Sigmoid colon (tissue), 7 donors: ENCODE data around the gene ADAMTSL2. TPM values are rescaled to one million over a fixed set of nuclear protein-coding genes. Genes with fewer than 3 reads are reported as not detected.
A peak's percentile ranks its signal among the peaks of the same experiment; 100 is the strongest.

ENCODE experiments used
- DNase-seq: peaks from one replicate; pipeline ENCODE4 v3.0.0-alpha.2; 2019
- H3K27ac ChIP-seq, 4 donors: fragments of 200-600 bp; sonication (generic); one replicate each; pipeline ENCODE4 v1.5.1; 2016 to 2019; ENCODE audit warnings: mild to moderate bottlenecking in 1 of 4
- H3K27me3 ChIP-seq, 3 donors: fragments of 200-600 bp; sonication (generic); one replicate each; pipeline ENCODE4 v1.5.1; 2019; ENCODE audit warnings: mild to moderate bottlenecking in 1 of 3
- H3K36me3 ChIP-seq, 4 donors: fragments of 200-600 bp; sonication (generic); one replicate each; pipeline ENCODE4 v1.5.1; 2016 to 2019
- H3K4me1 ChIP-seq, 4 donors: fragments of 200-600 bp; sonication (generic); one replicate each; pipeline ENCODE4 v1.5.1; 2017 to 2019
- H3K4me3 ChIP-seq, 4 donors: fragments of 200-600 bp; sonication (generic); one replicate each; pipeline ENCODE4 v1.5.1; 2017 to 2019; ENCODE audit warnings: mild to moderate bottlenecking in 2 of 4, moderate library complexity in 1 of 4
- H3K9me3 ChIP-seq, 4 donors: fragments of 200-600 bp in 3 of 4; sonication (generic) in 3 of 4; one replicate each; pipeline versions ENCODE4 v1.5.1 to v1.6.1; 2013 to 2019
- CTCF ChIP-seq, 4 experiments: fragments of 450-650 bp in 3 of 4; fragments of 200-600 bp in 1 of 4; IDR thresholded peaks; one replicate each; pipeline ENCODE4 v1.5.1; 2016 to 2019; ENCODE audit warnings: antibody characterized with exemption in 4 of 4, mild to moderate bottlenecking in 3 of 4, moderate library complexity in 2 of 4
- EP300 ChIP-seq, 4 donors: sonication (generic); formaldehyde crosslinking; IDR thresholded peaks; one replicate each; pipeline ENCODE4 v1.6.1; 2017; ENCODE audit warnings: antibody characterized with exemption in 4 of 4
- POLR2A ChIP-seq, 2 donors: fragments of 450-650 bp; IDR thresholded peaks; one replicate each; pipeline ENCODE4 v1.6.1; 2016; ENCODE audit warnings: antibody characterized with exemption in 2 of 2, mild to moderate bottlenecking in 2 of 2, moderate library complexity in 2 of 2
- POLR2AphosphoS5 ChIP-seq, 4 donors: sonication (generic); formaldehyde crosslinking; IDR thresholded peaks; one replicate each; pipeline ENCODE4 v1.6.1; 2017; ENCODE audit warnings: antibody characterized with exemption in 4 of 4
- WGBS, 2 donors: extraction: QIAGEN DNeasy Blood & Tissue Kit; methylation state at CpG; one replicate each; pipeline ENCODE4 v1.1.7; 2013; 5-methylcytosine and 5-hydroxymethylcytosine counted together
- intact Hi-C: fragments of 100-400 bp; cut with DNase I; formaldehyde crosslinking; loops from one replicate; pipeline ENCODE4 v1.15.1; 2023
- polyA plus RNA-seq, 3 donors: library from polyadenylated mRNA; stranded (reverse); fragments of 200-250 nt; gene quantifications; one replicate each; pipeline ENCODE4 v1.2.3, GENCODE V29; 2013
- total RNA-seq, 4 donors: library from RNA; depleted of rRNA; stranded (reverse); fragments of >200 nt; gene quantifications; one replicate each; pipeline ENCODE4 v1.1.0, GENCODE V29; 2016
- donor health status: healthy with polysubstance abuse.
- donor health status: Bipolar disorder and iron deficiency.
- donor health status: healthy.

Gene ADAMTSL2
- total and polyA plus RNA-seq, 7 donors = 0.33 to 4.2 (median 0.81) TPM

- H3K27ac ChIP-seq = no peak overlapping the region
- TF ChIP-seq POLR2AphosphoS5 (IDR thresholded peaks at IDR 0.05) (no peak), CTCF (IDR thresholded peaks at IDR 0.05) (no peak), EP300 (IDR thresholded peaks at IDR 0.05) (no peak), POLR2A (IDR thresholded peaks at IDR 0.05) (no peak)
- intact Hi-C loops = loop anchor here (5.0 kb wide), 1 partner anchor 49 kb away; no protein-coding TSS in a partner anchor
- H3K36me3 ChIP-seq = peaks cover 0 to 6% (median 0%) of the 10 kb centered on the region in 4 donors
- H3K27me3 ChIP-seq = no peaks in the 10 kb centered on the region
- H3K9me3 ChIP-seq = no peaks in the 10 kb centered on the region
- WGBS, 2 donors = 90 to 94% methylated on average over 14 of the region's 14 CpGs
- H3K4me1 ChIP-seq = peaks cover 0 to 52% (median 31%) of the 10 kb centered on the region in 4 donors
- H3K4me3 ChIP-seq = no peak overlapping the region
- DNase-seq = no peak
These were observed 3.7 kb downstream of the ADAMTSL2 start for GRCh38 chr9:133538176-133538575.

- WGBS, 2 donors = 30 to 33% methylated on average over 47 of the region's 47 CpGs
- peak overlapping the region in 2 of 4 donors; percentile 24 to 41 for H3K4me3 ChIP-seq
- no peak for DNase-seq
- peaks cover 0 to 6% (median 0%) of the 10 kb centered on the region in 4 donors for H3K36me3 ChIP-seq
- peaks cover 0 to 42% (median 22%) of the 10 kb centered on the region in 4 donors for H3K4me1 ChIP-seq
- intact Hi-C loops = loop anchor here (5.0 kb wide), 1 partner anchor 48 kb away; no protein-coding TSS in a partner anchor
- no peak for TF ChIP-seq POLR2AphosphoS5 (IDR thresholded peaks at IDR 0.05)
- TF ChIP-seq EP300 (IDR thresholded peaks at IDR 0.05) = no peak
- no peak for TF ChIP-seq CTCF (IDR thresholded peaks at IDR 0.05)
- TF ChIP-seq POLR2A (IDR thresholded peaks at IDR 0.05) = no peak
- no peaks in the 10 kb centered on the region for H3K27me3 ChIP-seq
- no peaks in the 10 kb centered on the region for H3K9me3 ChIP-seq
- H3K27ac ChIP-seq = peak overlapping the region in 1 of 4 donors; percentile 34
These were observed 4.6 kb downstream of the ADAMTSL2 start for GRCh38 chr9:133538851-133539833.

GRCh38 chr9:133539991-133540697 is 5.6 kb downstream of the ADAMTSL2 start:
- Histone ChIP-seq H3K27ac (no peak overlapping the region), H3K9me3 (no peaks in the 10 kb centered on the region), H3K27me3 (no peaks in the 10 kb centered on the region), H3K36me3 (peaks cover 0 to 6% (median 0%) of the 10 kb centered on the region in 4 donors), H3K4me3 (peak overlapping the region in 1 of 4 donors; percentile 41), H3K4me1 (peaks cover 0 to 32% (median 18%) of the 10 kb centered on the region in 4 donors)
- intact Hi-C loops = loop anchor here (5.0 kb wide), 1 partner anchor 47 kb away; no protein-coding TSS in a partner anchor
- 59 to 83% methylated on average over 22 of the region's 22 CpGs for WGBS, 2 donors
- TF ChIP-seq POLR2AphosphoS5 (IDR thresholded peaks at IDR 0.05) = no peak
- TF ChIP-seq POLR2A (IDR thresholded peaks at IDR 0.05) = no peak
- TF ChIP-seq EP300 (IDR thresholded peaks at IDR 0.05) = no peak
- no peak for TF ChIP-seq CTCF (IDR thresholded peaks at IDR 0.05)
- no peak for DNase-seq

GRCh38 chr9:133540698-133541025 is 6.2 kb downstream of the ADAMTSL2 start:
- 63 to 88% methylated on average over 18 of the region's 18 CpGs for WGBS, 2 donors
- intact Hi-C loops = no loop called here
- Histone ChIP-seq H3K36me3 (peaks cover 0 to 6% (median 0%) of the 10 kb centered on the region in 4 donors), H3K4me3 (no peak overlapping the region), H3K4me1 (peaks cover 0 to 27% (median 16%) of the 10 kb centered on the region in 4 donors), H3K9me3 (no peaks in the 10 kb centered on the region), H3K27ac (no peak overlapping the region), H3K27me3 (no peaks in the 10 kb centered on the region)
- DNase-seq = no peak
- TF ChIP-seq POLR2AphosphoS5 (IDR thresholded peaks at IDR 0.05) (no peak), EP300 (IDR thresholded peaks at IDR 0.05) (no peak), CTCF (IDR thresholded peaks at IDR 0.05) (no peak), POLR2A (IDR thresholded peaks at IDR 0.05) (no peak)
